HG03521 (cell line): ENCODE results near the gene KCTD21.

Experiments used
- ATAC-seq: cut with Tn5 transposase; IDR thresholded peaks from one replicate; pipeline ENCODE4 v1.9.1; 2021; ENCODE audit warnings: mild to moderate bottlenecking, moderate library complexity; ENCODE audit not compliant: unreplicated experiment

The KCTD21 gene

DNA sequence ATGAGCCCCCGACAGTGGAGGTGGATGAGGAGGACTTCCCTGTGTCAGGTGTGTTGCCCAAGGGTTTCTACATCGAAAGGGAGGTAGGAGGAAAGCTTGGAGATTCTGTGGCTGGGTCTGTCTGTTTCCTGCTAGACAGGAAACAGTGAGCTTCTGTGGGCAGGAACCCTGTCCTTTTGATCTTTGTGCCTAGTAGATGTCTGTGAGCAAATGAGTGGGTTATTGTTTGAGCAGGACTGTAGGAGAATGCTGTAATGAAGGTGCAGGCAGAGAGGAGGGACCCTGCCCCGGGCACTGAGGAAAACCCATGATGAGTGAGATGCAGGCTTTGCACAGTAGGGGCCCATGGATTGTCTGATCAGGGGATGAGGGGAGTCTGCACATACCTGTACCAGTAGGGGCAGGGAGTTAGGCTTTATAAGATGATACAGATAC lies 14.3 kb upstream of the KCTD21 start:
- no peak for ATAC-seq

DNA sequence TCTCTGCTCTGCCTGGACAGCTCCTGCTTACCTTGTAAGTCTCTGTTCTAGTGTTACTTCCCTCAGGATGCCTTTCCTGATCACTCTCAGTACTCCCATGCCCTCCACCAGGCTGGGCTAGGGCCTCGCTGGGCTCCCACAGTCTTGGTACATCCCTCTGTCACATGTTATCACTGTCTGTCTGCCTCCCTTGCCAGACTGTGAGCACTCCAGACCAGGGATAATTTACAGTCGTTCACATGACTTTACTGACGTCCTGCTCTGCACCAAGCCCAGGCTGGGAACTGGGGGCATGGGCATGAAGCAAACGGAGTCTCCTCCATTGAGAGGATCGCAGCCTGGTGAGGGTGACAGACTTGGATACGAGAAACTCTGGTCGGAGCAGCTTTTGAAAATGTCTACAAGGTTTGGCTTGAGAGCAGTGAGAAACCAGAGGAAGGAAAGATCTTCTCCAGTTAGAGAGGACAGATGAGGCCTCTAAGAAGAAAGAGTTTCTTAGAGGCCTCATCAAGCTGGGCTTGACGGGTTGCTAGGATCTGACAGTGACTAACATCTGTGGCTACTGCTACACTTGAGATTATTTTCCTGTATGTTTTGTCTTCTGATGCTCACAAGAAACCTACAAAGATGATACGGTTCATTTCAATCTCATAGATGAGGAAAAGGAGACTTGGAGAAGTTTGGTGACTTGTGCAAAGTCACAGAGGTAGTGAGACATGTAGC lies 12.8 kb upstream of the KCTD21 start:
- ATAC-seq: no peak

DNA sequence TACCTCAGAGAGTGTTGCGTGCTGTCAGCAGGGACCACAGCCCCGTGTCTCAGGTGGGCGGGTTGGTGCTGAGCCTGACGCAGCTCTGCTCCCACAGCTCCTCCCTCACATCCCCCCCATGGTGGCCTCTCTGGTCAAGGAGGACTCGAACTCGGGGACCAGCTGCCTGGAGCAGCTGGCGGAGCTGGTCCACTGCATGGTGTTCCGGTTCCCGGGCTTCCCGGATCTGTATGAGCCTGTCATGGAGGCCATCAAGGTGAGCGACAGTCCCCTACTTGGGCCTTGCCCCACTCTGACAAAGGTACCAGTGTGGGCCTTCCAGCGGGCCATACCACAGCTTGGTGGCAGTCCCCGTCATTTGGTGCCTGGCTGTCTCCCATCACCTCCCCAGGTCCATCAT lies 12.1 kb upstream of the KCTD21 start:
- ATAC-seq: no peak

DNA sequence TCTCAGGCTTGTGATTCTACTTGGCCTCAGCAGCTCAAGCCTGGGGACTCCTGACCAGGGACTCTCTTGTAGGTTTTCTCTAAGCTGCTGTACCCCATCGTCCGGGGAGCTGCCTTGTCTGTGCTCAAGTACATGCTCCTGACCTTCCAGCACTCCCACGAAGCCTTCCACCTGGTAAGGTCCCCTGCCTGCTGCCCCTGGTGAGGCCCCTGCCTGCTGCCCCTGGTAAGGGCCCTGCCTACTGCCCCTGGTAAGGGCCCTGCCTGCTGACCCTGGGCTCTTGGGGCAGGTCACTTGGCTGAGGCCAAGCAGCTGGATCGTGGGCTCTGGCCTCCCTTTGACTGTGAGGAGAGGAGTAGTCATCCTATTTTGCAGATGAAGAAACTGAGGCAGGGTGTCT lies 11.6 kb upstream of the KCTD21 start:
- no peak for ATAC-seq

DNA sequence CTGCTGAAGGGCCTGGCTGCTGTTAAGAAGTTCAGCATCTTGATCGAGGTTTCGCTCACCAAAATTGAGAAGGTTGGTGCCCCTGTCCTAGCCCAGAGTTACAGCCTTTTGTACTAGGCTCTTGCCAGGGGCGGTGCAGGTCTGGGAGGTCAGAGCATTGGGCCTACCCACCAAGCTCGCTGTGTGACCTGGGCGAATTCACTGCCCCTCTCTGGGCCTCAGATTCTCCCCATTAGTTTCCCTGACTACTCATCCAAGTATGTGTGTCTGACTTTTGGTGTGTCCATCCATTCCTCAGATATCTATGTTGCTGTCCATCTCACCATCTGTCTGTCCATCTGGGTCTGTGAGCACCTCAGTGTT lies 11.2 kb upstream of the KCTD21 start:
- ATAC-seq: no peak

DNA sequence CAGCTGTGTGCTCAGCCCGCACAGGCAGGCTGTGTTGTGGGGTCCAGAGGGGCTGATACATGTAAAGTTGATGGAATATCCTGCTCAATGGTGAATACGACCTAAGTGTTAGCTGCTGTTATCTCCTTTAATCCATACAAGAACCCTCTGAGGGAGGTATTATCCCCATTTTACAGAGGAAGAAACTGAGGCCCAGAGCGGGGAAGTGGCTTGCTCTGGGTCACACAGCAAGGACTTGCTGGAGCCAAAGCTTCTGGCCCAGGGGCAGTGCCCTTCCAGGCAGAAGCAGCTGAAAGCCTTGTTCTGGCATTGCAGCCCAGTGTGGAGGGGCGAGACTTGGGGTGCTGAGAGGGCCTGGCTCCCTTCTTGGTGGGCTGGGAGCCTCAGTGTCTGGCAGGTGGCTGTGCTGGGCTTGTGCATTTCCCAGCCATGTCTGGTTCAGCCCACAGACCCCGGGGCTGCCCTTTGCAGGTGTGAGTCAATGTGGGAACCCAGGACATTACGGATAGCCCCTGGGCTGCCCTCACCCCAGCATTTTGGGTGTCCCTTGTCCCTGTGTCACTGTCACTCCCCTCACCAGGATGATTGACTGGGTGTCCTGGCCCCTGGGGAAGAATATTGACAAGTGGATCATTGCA lies 10.7 kb upstream of the KCTD21 start:
- ATAC-seq: no peak

DNA sequence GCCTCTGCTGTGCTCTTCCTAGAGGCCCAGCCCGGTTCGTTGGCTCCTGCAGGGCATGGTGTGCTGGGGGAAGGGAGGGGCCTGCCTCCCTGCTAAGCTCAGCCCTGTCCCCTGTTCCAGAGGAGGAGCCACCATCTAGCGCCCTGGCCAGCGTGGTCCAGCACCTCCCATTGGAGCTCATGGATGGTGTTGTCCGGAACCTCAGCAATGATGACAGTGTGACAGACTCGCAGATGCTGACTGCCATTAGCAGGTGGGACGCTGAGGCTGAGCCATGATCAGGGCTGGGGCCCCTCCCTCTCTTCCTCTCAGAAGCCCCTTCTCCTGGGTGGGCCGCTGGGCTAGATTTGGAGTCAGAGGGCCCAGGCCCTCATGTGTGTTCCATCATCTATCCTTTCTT lies 9.4 kb upstream of the KCTD21 start:
- no peak for ATAC-seq

DNA sequence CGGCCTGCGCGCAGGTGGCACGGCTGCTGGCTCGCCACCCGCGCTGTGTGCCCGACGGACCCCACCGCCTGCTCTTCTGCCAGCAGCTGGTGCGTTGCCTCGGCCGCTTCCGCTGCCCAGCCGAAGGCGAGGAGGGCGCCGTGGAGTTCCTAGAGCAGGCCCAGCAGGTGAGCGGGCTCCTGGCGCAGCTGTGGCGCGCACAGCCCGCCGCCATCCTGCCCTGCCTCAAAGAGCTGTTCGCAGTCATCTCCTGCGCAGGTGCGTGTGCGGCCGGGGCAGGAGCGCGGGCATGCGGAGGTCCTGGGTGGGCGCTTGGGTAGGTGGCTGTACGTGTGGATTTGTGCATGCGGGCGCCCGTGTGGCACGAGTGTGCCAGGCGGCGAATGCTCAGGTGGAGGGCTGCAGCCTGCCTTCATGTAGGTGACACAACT lies 8.2 kb upstream of the KCTD21 start:
- no peak for ATAC-seq

DNA sequence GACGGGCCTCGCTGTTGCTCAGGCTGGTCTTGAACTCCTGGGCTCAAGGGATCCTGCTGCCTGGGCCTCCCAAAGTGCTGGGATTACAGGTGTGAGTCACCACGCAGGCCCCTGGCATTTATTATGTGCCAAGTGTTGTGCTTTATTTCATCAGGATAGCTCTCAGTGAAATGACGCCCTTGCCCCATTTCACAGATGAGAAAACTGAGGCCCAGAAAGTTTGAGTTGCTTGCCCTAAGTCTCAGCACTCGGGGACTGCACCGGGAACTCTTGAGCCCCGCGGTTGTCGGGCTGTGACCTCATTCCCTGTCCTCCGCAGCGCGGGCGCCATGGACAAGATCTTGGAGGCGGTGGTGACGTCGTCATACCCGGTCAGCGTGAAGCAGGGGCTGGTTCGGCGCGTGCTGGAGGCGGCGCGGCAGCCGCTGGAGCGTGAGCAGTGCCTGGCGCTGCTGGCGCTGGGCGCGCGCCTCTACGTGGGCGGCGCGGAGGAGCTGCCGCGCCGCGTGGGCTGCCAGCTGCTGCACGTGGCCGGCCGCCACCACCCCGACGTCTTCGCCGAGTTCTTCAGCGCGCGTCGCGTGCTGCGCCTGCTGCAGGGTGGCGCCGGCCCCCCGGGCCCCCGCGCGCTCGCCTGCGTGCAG lies 7.6 kb upstream of the KCTD21 start:
- no peak for ATAC-seq

DNA sequence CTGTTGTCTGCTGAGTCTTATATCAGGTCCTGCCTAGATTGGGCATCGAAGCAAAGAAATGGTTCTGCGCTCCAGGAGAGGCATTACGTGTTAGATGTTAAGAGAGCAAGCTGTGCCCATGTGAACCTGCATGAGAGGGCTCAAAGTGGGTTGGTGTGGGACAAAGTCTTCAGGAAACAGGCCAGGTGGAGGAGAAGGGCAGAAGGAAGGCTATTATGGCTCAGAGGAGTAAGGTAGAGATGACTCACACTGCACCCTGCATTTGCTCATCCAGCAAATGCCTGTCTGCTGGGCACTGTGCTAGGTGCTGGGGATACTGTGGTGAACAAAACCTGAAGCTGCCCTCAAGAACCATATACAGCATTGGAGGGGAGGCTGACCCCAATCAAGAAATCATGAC lies 6.1 kb upstream of the KCTD21 start:
- no peak for ATAC-seq

DNA sequence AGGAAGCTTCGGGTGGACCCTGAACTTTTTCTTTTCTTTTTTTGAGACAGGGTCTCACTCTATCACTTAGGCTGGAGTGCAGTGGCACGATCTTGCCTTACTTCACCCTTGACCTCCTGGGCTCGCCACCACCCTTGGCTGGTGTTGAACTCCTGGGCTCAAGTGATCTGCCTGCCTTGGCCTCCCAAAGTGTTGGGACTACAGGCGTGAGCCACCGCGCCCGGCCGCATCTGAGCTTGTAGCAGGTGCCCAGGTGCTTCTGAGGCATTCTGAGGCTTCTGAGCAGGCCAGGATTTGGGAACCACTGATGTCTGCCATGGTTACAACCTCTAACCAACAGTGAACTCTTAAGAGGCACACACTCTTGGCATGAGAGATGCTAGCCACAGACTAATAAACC lies 5.4 kb upstream of the KCTD21 start:
- ATAC-seq: no peak

DNA sequence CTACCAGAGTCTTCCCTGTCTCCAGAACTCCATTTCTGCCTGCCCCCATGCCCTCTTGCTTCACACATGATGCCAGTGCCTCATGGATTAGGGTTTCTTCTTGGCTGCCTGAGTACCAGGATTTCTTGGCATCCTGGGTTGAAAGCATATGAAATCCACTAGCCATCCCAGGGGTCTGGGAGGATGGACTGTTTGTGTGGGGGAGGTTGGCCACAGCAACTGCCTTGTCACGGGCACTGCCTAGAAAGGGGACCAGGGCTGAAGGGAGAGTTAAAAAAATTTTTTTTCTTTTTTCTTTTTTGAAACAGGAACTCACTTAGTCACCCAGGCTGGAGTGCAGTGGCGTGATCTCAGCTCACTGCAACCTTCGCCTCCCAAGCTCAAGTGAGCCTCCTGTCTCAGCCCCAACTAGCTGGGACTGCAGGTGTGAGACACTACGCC lies 4.5 kb upstream of the KCTD21 start:
- ATAC-seq: no peak

DNA sequence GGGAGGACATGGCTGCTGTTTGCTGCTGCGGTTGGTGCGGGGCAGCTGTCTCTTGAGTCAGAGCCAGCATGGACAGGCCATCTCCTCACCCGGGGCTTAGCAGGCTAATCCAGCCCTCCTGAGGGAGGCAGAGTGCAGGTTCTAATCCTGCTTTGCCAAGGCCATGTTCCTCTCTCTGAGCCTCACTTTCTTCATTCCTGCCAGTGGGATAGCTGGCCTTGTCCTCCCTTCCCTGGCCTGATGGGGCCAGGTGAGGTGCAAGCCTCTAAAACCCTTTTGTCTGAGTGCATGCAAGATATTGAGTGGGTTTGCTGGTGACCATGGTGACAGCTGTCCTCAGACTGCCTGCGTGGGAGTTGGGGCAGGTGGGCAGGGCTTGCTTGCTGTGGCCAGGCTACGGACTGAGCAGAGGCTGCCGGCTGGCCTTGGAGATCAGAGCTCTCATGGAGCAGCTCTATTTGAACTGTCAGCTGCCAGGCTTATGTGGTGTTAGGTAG lies 3.8 kb upstream of the KCTD21 start:
- no peak for ATAC-seq

DNA sequence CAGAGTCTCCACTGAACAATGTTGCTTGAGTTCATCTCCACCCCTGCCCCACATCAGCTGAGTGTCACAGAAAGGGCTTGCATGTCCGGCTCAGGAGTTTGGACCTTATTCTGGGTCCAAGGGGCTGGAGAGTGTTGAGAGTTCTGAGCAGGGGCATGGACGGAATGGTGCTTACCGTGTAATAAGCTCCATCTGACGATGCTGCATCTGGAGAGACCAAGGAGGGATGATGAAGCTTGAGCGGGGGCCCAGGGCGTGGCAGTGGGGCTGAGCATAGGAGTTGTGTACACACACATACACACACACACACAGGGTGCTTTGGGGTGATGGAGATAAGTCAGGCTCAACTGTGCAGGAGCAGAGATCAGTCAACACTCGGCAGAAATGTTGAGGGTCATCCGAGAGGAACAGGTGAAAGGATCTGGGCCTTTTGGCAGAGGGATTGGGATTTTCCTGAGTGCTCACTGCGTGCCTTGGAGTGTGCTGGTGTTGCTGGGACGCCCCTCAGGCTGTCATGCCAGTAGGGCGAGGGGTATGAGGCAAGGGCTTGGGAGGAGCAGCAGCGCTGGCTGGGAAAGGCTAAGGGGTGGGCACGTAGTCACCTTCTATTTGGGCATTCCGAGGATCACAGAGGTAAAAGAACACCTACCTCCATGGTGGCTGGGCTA lies 2.6 kb upstream of the KCTD21 start:
- no peak for ATAC-seq

DNA sequence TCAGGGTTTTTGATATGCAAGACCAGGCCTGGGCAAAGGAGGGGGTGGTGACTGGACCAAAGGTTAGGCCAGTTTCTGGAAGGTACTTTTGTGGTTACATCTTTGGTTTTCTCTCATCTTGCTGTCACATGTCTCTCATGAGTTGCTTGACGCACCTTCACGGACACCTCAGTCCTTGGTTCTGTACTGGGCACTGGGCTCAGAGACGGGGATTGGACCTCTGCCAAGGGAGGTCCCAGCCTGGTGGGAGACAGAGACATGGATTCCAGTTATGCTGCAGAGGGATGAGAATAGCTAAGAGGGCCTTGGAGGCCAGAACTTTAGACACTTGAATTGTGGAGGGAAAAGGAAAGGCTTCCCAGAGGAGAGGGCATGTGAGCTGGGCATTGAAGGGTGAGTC lies 1.9 kb upstream of the KCTD21 start:
- ATAC-seq: no peak

DNA sequence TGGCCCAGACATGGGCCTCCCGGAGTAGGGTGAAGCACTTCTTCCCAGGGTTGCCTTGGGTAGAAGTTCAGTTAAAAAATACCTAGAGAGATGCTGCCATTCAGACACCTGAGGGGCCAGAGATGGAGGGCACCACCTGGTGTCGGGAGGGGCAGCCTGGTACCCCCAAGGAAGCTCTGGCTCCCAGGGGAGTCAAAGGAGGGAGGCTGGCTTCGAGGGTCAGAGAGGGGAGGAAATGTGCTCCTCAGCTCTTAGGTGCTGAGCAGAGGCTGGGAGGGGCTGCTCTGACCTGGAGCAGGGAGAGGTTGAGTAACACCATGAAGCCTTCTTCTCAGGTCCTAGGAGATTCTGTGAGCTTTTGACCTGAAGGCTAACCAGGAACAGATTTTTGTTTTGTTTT lies 1.4 kb upstream of the KCTD21 start:
- no peak for ATAC-seq

DNA sequence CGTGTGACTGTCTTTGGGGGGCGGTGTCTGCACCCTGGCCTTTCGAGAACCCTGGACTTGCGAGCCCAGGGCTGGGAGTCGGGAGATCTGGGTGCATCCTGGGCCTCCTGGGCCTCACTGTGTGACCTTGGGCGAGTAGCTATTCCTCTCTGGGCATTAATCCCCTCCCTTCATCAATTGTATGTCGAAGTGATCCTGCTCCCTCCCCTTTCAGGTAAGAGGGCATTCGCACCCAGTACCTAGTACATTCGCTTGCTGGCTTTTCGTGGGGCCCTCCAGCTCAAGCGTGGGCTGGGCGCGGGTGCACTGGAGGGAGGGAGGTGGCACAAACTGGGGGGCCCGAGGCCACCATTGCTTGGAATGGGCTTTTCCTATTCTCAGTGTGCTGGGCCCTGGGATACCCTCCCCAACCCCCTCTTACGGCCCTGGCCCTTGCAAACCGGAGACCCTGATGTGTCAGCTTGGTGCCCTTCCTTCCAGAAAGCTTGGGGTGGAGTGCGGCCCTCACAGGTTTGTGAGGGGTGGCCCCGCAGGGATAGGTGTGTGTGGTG lies 823 bp upstream of the KCTD21 start:
- ATAC-seq: no peak

DNA sequence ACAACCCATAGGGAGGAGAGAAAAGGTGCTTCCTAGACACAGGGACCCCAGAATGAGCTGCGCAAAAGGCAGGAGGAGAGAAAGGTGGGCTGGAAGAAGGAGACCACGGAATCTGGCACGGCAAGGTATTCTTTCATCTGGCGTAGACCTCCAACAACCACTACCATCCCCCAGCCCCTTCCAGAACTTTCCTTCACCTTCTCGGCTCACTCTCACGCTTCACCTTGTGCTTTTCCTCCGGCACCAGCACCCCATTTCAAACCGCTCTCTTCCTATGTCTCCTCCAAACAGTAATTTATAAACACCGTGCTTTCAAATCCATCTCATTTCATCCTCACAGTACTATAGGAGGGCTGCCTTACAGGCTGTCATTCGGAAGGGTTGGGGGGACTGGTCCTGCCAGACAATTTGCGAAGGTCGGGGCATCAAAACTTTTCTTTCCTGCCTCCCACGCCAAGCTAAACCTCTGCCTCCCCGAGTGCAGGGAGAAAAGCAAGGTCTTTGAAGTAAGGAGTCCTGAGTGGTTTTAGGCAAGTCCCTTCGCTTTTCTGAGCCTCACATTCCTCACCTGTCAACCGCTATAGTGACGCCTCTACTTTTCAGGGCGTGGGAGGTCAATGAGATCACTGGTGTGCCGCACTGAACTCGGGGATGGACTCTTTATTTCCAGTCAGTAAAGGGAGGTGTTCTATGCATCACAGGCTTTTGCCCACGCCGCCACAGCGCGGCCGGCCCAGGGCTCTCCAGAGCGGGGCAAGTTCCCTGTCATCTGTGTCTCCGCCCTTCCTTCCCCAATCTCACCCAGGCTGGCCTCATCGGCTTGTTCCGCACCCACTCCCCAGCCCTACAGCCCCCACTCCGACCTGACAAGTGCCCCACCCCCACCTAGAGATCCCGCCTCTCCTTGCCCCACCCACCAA lies 800 bp downstream of the KCTD21 start:
- peak; percentile 14 for ATAC-seq

DNA sequence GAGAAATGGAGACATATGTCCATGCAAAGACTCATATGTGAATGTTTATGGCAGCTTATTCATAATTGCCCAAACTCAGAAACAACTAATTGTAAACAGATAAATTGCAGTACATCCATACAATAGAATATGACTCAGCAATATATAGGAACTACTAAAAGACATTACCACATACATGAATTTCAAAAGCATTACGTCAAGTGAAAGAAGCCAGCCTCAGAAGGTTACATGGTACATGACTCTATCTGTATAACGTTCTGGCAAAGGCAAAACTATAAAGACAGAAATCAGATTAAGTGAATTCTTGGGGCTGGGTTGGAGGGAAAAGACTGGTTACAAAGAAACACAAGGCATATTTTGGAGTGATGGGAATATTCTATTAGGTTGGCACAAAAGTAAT lies 7.2 kb downstream of the KCTD21 start:
- ATAC-seq: no peak

DNA sequence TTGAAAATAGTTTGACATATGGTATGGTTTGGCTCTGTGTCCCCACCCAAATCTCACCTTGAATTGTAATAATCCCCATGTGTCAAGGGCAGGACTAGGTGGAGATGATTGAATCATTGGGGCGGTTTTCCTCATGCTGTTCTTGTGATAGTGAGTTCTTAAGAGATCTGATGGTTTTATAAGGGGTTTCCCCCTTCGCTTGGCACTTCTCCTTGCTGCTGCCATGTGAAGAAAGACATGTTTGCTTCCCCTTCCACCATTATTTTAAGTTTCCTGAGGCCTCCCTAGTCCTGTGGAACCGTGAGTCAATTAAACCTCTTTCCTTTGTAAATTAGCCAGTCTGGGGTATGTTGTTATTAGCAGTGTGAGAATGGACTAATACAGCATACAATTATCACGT lies 7.7 kb downstream of the KCTD21 start:
- no peak for ATAC-seq
